HEK293 (cell line): ENCODE measurements around the gene MFGE8.

ENCODE experiments used
- BCL11B ChIP-seq: fragments of 450-650 bp; formaldehyde crosslinking; IDR thresholded peaks from 2 replicates; pipeline ENCODE4 v1.5.1; 2016; ENCODE audit warnings: low read depth, missing biosample characterization, missing genetic modification characterization
- EGR2 ChIP-seq: fragments of 450-650 bp; formaldehyde crosslinking; IDR thresholded peaks from 2 replicates; pipeline ENCODE4 v1.5.1; 2016; ENCODE audit warnings: low read depth, missing biosample characterization, missing genetic modification characterization
- KLF7 ChIP-seq: fragments of 450-650 bp; formaldehyde crosslinking; IDR thresholded peaks from 2 replicates; pipeline ENCODE4 v1.5.1; 2016; ENCODE audit warnings: missing biosample characterization, missing genetic modification characterization, borderline replicate concordance
- KLF9 ChIP-seq: fragments of 450-650 bp; formaldehyde crosslinking; IDR thresholded peaks from 2 replicates; pipeline ENCODE4 v1.5.1; 2016; ENCODE audit warnings: missing biosample characterization, missing genetic modification characterization, low read depth
- MYNN ChIP-seq: fragments of 450-650 bp; formaldehyde crosslinking; IDR thresholded peaks from 2 replicates; pipeline ENCODE4 v1.5.1; 2016; ENCODE audit warnings: missing biosample characterization, missing genetic modification characterization, borderline replicate concordance
- MZF1 ChIP-seq: fragments of 450-650 bp; formaldehyde crosslinking; IDR thresholded peaks from 2 replicates; pipeline ENCODE4 v1.5.1; 2017; ENCODE audit warnings: missing biosample characterization, missing genetic modification characterization, borderline replicate concordance
- OSR2 ChIP-seq: fragments of 450-650 bp; formaldehyde crosslinking; IDR thresholded peaks from 2 replicates; pipeline ENCODE4 v1.5.1; 2016; ENCODE audit warnings: missing biosample characterization, missing genetic modification characterization
- SALL2 ChIP-seq: fragments of 450-650 bp; formaldehyde crosslinking; IDR thresholded peaks from 2 replicates; pipeline ENCODE4 v1.5.0; 2017; ENCODE audit warnings: missing biosample characterization, mild to moderate bottlenecking, missing genetic modification characterization, borderline replicate concordance
- SCRT2 ChIP-seq: fragments of 450-650 bp; formaldehyde crosslinking; IDR thresholded peaks from 2 replicates; pipeline ENCODE4 v1.5.1; 2016; ENCODE audit warnings: missing biosample characterization, missing genetic modification characterization
- SP3 ChIP-seq: fragments of 450-650 bp; formaldehyde crosslinking; IDR thresholded peaks from 2 replicates; pipeline ENCODE4 v1.5.1; 2016; ENCODE audit warnings: missing biosample characterization, missing genetic modification characterization
- TCF7L2 ChIP-seq: IDR thresholded peaks from 2 replicates; pipeline ENCODE4 v1.6.1; 2011; ENCODE audit warnings: low read depth, mild to moderate bottlenecking, inconsistent platforms, low read length, moderate library complexity, borderline replicate concordance
- WT1 ChIP-seq: fragments of 450-650 bp; formaldehyde crosslinking; IDR thresholded peaks from 2 replicates; pipeline ENCODE4 v1.5.1; 2016; ENCODE audit warnings: missing biosample characterization, missing genetic modification characterization
- ZBTB21 ChIP-seq: fragments of 450-650 bp; formaldehyde crosslinking; IDR thresholded peaks from 2 replicates; pipeline ENCODE4 v1.5.1; 2017; ENCODE audit warnings: missing biosample characterization, missing genetic modification characterization
- ZBTB7A ChIP-seq: fragments of 450-650 bp; formaldehyde crosslinking; IDR thresholded peaks from 2 replicates; pipeline ENCODE4 v1.5.1; 2016; ENCODE audit warnings: low read depth, missing biosample characterization, missing genetic modification characterization
- ZFHX2 ChIP-seq: fragments of 450-650 bp; formaldehyde crosslinking; conservative IDR thresholded peaks from 2 replicates; pipeline ENCODE4 v1.5.1; 2016; ENCODE audit warnings: missing biosample characterization, missing genetic modification characterization
- ZFP3 ChIP-seq: fragments of 450-650 bp; formaldehyde crosslinking; IDR thresholded peaks from 2 replicates; pipeline ENCODE4 v1.5.1; 2016; ENCODE audit warnings: low read depth, missing biosample characterization, missing genetic modification characterization
- ZFP41 ChIP-seq: fragments of 450-650 bp; formaldehyde crosslinking; IDR thresholded peaks from 2 replicates; pipeline ENCODE4 v1.5.1; 2016; ENCODE audit warnings: missing biosample characterization, missing genetic modification characterization, borderline replicate concordance
- ZNF10 ChIP-seq: fragments of 450-650 bp; formaldehyde crosslinking; IDR thresholded peaks from 2 replicates; pipeline ENCODE4 v1.5.1; 2017; ENCODE audit warnings: missing biosample characterization, missing genetic modification characterization
- ZNF112 ChIP-seq: fragments of 450-650 bp; formaldehyde crosslinking; IDR thresholded peaks from 2 replicates; pipeline ENCODE4 v1.5.0; 2017; ENCODE audit warnings: missing biosample characterization, missing genetic modification characterization
- ZNF114 ChIP-seq: fragments of 450-650 bp; formaldehyde crosslinking; IDR thresholded peaks from 2 replicates; pipeline ENCODE4 v1.5.0; 2017; ENCODE audit warnings: missing biosample characterization, missing genetic modification characterization
- ZNF133 ChIP-seq: fragments of 450-650 bp; formaldehyde crosslinking; IDR thresholded peaks from 2 replicates; pipeline ENCODE4 v1.5.1; 2016; ENCODE audit warnings: missing biosample characterization, missing genetic modification characterization
- ZNF140 ChIP-seq: fragments of 450-650 bp; formaldehyde crosslinking; IDR thresholded peaks from 2 replicates; pipeline ENCODE4 v1.5.1; 2016; ENCODE audit warnings: missing biosample characterization, missing genetic modification characterization
- ZNF157 ChIP-seq: fragments of 450-650 bp; formaldehyde crosslinking; IDR thresholded peaks from 2 replicates; pipeline ENCODE4 v1.5.1; 2016; ENCODE audit warnings: missing biosample characterization, missing genetic modification characterization
- ZNF335 ChIP-seq: fragments of 450-650 bp; formaldehyde crosslinking; conservative IDR thresholded peaks from 2 replicates; pipeline ENCODE4 v1.5.1; 2016; ENCODE audit warnings: missing biosample characterization, missing genetic modification characterization
- ZNF404 ChIP-seq: fragments of 450-650 bp; formaldehyde crosslinking; IDR thresholded peaks from 2 replicates; pipeline ENCODE4 v1.5.1; 2017; ENCODE audit warnings: missing biosample characterization, missing genetic modification characterization
- ZNF433 ChIP-seq: fragments of 450-650 bp; formaldehyde crosslinking; IDR thresholded peaks from 2 replicates; pipeline ENCODE4 v1.5.1; 2016; ENCODE audit warnings: missing biosample characterization, missing genetic modification characterization, low read depth
- ZNF548 ChIP-seq: fragments of 450-650 bp; formaldehyde crosslinking; IDR thresholded peaks from 2 replicates; pipeline ENCODE4 v1.5.1; 2016; ENCODE audit warnings: missing biosample characterization, missing genetic modification characterization
- ZNF561 ChIP-seq: fragments of 450-650 bp; IDR thresholded peaks from 2 replicates; pipeline ENCODE4 v1.5.1; 2018; ENCODE audit warnings: missing biosample characterization, missing genetic modification characterization, borderline replicate concordance
- ZNF658 ChIP-seq: fragments of 450-650 bp; formaldehyde crosslinking; IDR thresholded peaks from 2 replicates; pipeline ENCODE4; 2016; ENCODE audit warnings: missing biosample characterization, missing genetic modification characterization
- ZNF768 ChIP-seq: fragments of 450-650 bp; formaldehyde crosslinking; IDR thresholded peaks from 2 replicates; pipeline ENCODE4 v1.5.1; 2018; ENCODE audit warnings: missing biosample characterization, mild to moderate bottlenecking, missing genetic modification characterization
- ZNF785 ChIP-seq: fragments of 450-650 bp; formaldehyde crosslinking; IDR thresholded peaks from 2 replicates; pipeline ENCODE4 v1.5.1; 2016; ENCODE audit warnings: missing biosample characterization, missing genetic modification characterization
- TF ChIP-seq, protein P1 (sequence below): fragments of 450-650 bp; formaldehyde crosslinking; optimal IDR thresholded peaks from 2 replicates; pipeline ENCODE3; 2016; ENCODE audit warnings: missing biosample characterization, mild to moderate bottlenecking, missing genetic modification characterization
- TF ChIP-seq, protein P2 (sequence below): fragments of 450-650 bp; formaldehyde crosslinking; IDR thresholded peaks from 2 replicates; pipeline ENCODE4 v1.5.1; 2016; ENCODE audit warnings: missing biosample characterization, missing genetic modification characterization
- TF ChIP-seq, protein P3 (sequence below): fragments of 450-650 bp; formaldehyde crosslinking; IDR thresholded peaks from 2 replicates; pipeline ENCODE4 v1.5.1; 2016; ENCODE audit warnings: missing biosample characterization, missing genetic modification characterization
- TF ChIP-seq, protein P4 (sequence below): fragments of 450-650 bp; formaldehyde crosslinking; IDR thresholded peaks from 2 replicates; pipeline ENCODE4 v1.5.1; 2016; ENCODE audit warnings: missing biosample characterization, missing genetic modification characterization
- TF ChIP-seq, protein P5 (sequence below): fragments of 450-650 bp; formaldehyde crosslinking; IDR thresholded peaks from 2 replicates; pipeline ENCODE4 v1.5.1; 2017; ENCODE audit warnings: missing biosample characterization, missing genetic modification characterization

MFGE8 gene

DNA sequence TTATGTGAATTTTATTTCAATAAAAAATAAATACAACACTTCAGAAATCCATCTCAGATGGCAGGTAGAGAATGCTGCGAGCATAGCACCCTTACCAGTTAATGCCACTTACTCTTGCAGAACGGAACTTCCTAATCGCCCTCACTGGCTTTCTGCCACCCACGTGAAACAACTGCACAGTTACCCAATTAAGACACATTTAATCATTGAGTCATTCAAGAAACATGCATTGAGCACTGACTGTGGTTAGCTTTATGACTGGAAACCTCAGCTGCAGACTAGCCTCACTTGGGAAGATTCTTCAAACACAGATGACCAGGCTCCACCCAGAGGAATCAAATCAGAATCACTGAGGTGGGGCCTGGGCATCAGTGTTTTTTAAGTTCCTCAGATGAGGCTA, 5.6 kb upstream of the MFGE8 start (continued):
- TF ChIP-seq ZNF114 (tag by site-specific recombination) (no peak), ZNF157 (tag by site-specific recombination) (no peak), ZNF112 (tag by site-specific recombination) (no peak), WT1 (tag by site-specific recombination) (peak; percentile 72), ZBTB7A (tag by site-specific recombination) (no peak), ZNF133 (tag by site-specific recombination) (no peak), ZNF10 (tag by site-specific recombination) (peak; percentile 76; the same call in 1 of the 2 replicates), KLF7 (no peak), OSR2 (peak; percentile 90), ZNF433 (no peak), ZNF548 (tag by site-specific recombination) (no peak), KLF9 (tag by site-specific recombination) (no peak), ZNF785 (tag by site-specific recombination) (no peak), ZFP41 (no peak), TCF7L2 (no peak), ZNF658 (tag by site-specific recombination) (no peak), SALL2 (no peak), ZNF140 (tag by site-specific recombination) (no peak), ZFP3 (tag by site-specific recombination) (no peak), SCRT2 (tag by site-specific recombination) (no peak), ZBTB21 (tag by site-specific recombination) (peak; percentile 77), ZNF404 (tag by site-specific recombination) (no peak), ZNF561 (0 out of 2 replicates have a peak, but pooled peaks have one; percentile 22), ZNF335 (tag by site-specific recombination) (peak; percentile 32; the same call in 1 of the 2 replicates), ZFHX2 (tag by site-specific recombination) (peak; percentile 86), SP3 (tag by site-specific recombination) (peak; percentile 63), EGR2 (peak; percentile 76), MYNN (tag by site-specific recombination) (no peak), MZF1 (tag by site-specific recombination) (no peak), ZNF768 (no peak), BCL11B (tag by site-specific recombination) (no peak)
- TF ChIP-seq, protein P1, sequence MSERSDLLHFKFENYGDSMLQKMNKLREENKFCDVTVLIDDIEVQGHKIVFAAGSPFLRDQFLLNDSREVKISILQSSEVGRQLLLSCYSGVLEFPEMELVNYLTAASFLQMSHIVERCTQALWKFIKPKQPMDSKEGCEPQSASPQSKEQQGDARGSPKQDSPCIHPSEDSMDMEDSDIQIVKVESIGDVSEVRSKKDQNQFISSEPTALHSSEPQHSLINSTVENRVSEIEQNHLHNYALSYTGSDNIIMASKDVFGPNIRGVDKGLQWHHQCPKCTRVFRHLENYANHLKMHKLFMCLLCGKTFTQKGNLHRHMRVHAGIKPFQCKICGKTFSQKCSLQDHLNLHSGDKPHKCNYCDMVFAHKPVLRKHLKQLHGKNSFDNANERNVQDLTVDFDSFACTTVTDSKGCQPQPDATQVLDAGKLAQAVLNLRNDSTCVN (tag by site-specific recombination) = no peak
- TF ChIP-seq, protein P2, sequence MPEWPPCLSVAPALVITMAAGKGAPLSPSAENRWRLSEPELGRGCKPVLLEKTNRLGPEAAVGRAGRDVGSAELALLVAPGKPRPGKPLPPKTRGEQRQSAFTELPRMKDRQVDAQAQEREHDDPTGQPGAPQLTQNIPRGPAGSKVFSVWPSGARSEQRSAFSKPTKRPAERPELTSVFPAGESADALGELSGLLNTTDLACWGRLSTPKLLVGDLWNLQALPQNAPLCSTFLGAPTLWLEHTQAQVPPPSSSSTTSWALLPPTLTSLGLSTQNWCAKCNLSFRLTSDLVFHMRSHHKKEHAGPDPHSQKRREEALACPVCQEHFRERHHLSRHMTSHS (tag by site-specific recombination) = no peak
- TF ChIP-seq, protein P3, sequence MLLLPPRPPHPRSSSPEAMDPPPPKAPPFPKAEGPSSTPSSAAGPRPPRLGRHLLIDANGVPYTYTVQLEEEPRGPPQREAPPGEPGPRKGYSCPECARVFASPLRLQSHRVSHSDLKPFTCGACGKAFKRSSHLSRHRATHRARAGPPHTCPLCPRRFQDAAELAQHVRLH (tag by site-specific recombination) = peak; percentile 16; the same call in 1 of the 2 replicates
- TF ChIP-seq, protein P4, sequence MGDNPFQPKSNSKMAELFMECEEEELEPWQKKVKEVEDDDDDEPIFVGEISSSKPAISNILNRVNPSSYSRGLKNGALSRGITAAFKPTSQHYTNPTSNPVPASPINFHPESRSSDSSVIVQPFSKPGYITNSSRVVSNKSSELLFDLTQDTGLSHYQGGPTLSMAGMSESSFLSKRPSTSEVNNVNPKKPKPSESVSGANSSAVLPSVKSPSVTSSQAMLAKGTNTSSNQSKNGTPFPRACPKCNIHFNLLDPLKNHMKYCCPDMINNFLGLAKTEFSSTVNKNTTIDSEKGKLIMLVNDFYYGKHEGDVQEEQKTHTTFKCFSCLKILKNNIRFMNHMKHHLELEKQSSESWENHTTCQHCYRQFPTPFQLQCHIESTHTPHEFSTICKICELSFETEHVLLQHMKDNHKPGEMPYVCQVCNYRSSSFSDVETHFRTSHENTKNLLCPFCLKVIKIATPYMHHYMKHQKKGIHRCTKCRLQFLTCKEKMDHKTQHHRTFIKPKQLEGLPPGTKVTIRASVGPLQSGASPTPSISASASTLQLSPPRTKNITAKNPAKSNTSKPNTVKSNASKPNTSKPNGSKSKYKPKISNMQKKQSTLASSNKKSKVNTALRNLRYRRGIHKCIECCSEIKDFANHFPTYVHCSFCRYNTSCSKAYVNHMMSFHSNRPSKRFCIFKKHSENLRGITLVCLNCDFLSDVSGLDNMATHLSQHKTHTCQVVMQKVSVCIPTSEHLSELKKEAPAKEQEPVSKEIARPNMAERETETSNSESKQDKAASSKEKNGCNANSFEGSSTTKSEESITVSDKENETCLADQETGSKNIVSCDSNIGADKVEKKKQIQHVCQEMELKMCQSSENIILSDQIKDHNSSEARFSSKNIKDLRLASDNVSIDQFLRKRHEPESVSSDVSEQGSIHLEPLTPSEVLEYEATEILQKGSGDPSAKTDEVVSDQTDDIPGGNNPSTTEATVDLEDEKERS = no peak
- TF ChIP-seq, protein P5, sequence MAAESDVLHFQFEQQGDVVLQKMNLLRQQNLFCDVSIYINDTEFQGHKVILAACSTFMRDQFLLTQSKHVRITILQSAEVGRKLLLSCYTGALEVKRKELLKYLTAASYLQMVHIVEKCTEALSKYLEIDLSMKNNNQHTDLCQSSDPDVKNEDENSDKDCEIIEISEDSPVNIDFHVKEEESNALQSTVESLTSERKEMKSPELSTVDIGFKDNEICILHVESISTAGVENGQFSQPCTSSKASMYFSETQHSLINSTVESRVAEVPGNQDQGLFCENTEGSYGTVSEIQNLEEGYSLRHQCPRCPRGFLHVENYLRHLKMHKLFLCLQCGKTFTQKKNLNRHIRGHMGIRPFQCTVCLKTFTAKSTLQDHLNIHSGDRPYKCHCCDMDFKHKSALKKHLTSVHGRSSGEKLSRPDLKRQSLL = no peak
